Measurements from ENCODE around the gene ACSL6.
"Not testable (repeated sequence)": the region's sequence is repeated elsewhere in the genome, so short reads cannot be mapped to it uniquely, and the experiment has no call there.

ACSL6 gene

GRCh38 chr5:131947445-131947844 is 64.0 kb downstream of the ACSL6 start:
- H3K4me3 ChIP-seq (ENCODE audit: low read depth, low read length) = no peak overlapping the region

GRCh38 chr5:131945551-131946168 is 65.8 kb downstream of the ACSL6 start, which contains the start of gene MEIKIN:
MEIKIN (minus strand) TSS chr5:131945663; CDS start chr5:131945505, 158 bp downstream.
- no peak within 1 kb of the TSS for H3K4me3 ChIP-seq (ENCODE audit: low read depth, low read length)

GRCh38 chr5:131944702-131945550 is 66.5 kb downstream of the ACSL6 start:
- H3K4me3 ChIP-seq (ENCODE audit: low read depth, low read length) = no peak overlapping the region

- H3K4me3 ChIP-seq (ENCODE audit: low read depth, low read length) = no peak overlapping the region
These were observed 67.5 kb downstream of the ACSL6 start for GRCh38 chr5:131943916-131944315.

GRCh38 chr5:131942016-131942415 is 69.4 kb downstream of the ACSL6 start:
- H3K4me3 ChIP-seq (ENCODE audit: low read depth, low read length) = no peak overlapping the region

DNA sequence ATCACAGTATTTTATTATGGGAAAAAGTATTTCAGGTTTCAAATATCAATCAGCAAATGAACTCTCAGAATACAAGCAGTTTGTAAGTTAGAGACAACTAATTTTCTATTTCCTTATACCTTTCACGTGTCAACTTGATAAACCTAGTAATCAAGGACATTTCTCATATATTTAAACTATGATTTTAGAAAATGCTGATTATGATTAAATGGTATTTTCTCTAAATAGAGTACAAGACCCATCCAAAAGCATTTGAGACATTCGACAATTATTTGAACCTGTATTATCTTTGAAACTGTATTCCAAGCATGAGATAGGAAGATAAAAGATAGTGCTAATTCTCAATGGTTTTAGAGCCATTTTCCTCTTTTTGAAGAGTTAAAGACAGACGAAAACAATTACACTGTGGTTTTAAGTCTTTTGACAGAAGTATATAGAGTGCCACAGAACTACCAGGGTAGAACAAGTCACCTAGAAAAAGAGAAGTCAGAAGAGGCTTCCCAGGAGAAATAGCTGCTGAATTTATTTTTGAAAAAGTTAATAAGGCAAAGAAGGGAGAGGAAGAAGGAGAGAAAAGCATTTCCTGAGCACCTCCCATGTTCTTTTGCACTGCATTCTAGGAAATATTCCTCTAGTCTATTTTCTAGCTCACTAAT is 71.6 kb downstream of the ACSL6 start:
- no peak overlapping the region for H3K4me3 ChIP-seq (ENCODE audit: low read depth, low read length)

DNA sequence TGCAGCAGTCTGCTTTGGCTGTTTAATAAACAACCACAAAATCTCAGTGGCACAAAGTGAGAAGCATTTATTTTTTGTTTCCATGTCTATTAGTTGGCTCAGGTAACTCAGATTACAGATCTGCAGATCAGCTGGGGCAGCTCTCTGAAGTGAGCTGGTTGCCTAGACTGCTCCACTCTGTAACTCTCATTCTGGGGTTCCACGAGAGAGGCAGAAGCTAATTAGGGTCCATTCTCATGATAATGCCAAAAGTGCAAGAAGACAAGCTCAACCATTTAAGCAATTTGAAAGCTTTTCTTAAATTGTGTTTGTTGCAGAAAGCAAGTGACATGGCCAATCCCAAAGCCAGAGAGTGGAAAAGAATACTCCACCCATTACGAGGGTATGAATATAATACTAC is 79.2 kb downstream of the ACSL6 start:
- H3K4me3 ChIP-seq (ENCODE audit: low read depth, low read length) = no peak overlapping the region

GRCh38 chr5:131928957-131929356 is 82.5 kb downstream of the ACSL6 start:
- H3K4me3 ChIP-seq (ENCODE audit: low read depth, low read length) = no peak overlapping the region

- no peak overlapping the region for H3K4me3 ChIP-seq (ENCODE audit: low read depth, low read length)
These were observed 85.3 kb downstream of the ACSL6 start for GRCh38 chr5:131926168-131926567.

DNA sequence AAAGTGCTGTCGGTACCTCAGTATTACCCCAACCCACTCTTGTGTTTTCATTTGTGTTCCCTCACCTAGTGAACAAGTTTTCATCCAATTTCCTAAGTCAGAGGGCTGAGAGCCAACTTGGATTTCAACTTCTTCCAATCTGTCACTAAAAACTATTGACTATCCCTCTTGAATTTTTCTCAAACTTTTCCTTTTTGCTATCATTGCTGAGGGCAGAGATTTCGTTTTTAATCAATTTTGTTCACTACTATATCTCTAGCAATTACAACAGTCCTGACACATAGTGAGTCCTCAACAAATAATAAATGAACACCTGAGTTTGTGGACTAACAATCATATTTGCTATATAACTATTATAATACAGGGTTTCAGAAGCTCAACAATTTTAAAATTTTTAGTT is 95.0 kb downstream of the ACSL6 start:
- no peak overlapping the region for H3K4me3 ChIP-seq (ENCODE audit: low read depth, low read length)

DNA sequence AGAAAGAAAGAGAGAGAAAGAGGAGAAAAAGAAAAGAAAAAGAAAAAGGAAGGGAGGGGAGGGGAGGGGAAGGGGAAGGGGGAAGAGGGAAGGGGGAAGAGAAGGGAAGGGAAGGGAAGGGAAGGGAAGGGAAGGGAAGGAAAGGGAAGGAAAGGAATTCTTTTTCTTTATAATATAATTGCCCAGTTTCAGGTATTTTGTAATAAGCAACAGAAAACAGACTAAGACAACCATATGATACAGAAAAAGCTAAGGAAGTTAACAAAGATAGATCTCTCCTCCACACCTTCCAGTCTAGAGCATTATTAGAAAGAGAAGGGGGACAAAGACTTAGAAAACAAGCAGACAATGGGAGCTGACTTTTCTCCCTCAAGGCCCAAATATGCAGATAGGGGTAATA is 97.0 kb downstream of the ACSL6 start:
- no peak overlapping the region for H3K4me3 ChIP-seq (ENCODE audit: low read depth, low read length)

GRCh38 chr5:131913603-131914002 is 97.9 kb downstream of the ACSL6 start:
- H3K4me3 ChIP-seq (ENCODE audit: low read depth, low read length) = no peak overlapping the region

GRCh38 chr5:131906668-131907067 is 104.8 kb downstream of the ACSL6 start:
- H3K4me3 ChIP-seq (ENCODE audit: low read depth, low read length) = no peak overlapping the region

GRCh38 chr5:131902266-131902665 is 109.2 kb downstream of the ACSL6 start:
- H3K4me3 ChIP-seq (ENCODE audit: low read depth, low read length) = not testable (repeated sequence)

Measured in iPS-11a (cell line).